Right lobe of liver (tissue), 4 donors: ENCODE measurements around the gene TMC5.
A peak's percentile ranks its signal among the peaks of the same experiment; 100 is the strongest.

ENCODE experiments used
- POLR2A ChIP-seq: fragments of 450-650 bp; IDR thresholded peaks from one replicate; pipeline ENCODE4 v1.6.1; 2017; ENCODE audit warnings: antibody characterized with exemption, mild to moderate bottlenecking
- TF ChIP-seq, protein P1 (sequence below), 4 donors: fragments of 200-600 bp in 3 of 4; fragments of 450-650 bp in 1 of 4; IDR thresholded peaks; one replicate each; pipeline versions ENCODE4 v1.5.1 to v1.8.0; 2016 to 2022; ENCODE audit warnings: antibody characterized with exemption in 4 of 4, mild to moderate bottlenecking in 2 of 4
- donor health status: DM: no; HTN: no; CAD: no.
- donor health status: DM: no; HTN: no; CAD: no.
- donor health status: DM: no; HTN: yes; CAD: no.

GRCh38 chr16:19389246-19389645, 28.4 kb upstream of the TMC5 start:
- TF ChIP-seq, protein P1, sequence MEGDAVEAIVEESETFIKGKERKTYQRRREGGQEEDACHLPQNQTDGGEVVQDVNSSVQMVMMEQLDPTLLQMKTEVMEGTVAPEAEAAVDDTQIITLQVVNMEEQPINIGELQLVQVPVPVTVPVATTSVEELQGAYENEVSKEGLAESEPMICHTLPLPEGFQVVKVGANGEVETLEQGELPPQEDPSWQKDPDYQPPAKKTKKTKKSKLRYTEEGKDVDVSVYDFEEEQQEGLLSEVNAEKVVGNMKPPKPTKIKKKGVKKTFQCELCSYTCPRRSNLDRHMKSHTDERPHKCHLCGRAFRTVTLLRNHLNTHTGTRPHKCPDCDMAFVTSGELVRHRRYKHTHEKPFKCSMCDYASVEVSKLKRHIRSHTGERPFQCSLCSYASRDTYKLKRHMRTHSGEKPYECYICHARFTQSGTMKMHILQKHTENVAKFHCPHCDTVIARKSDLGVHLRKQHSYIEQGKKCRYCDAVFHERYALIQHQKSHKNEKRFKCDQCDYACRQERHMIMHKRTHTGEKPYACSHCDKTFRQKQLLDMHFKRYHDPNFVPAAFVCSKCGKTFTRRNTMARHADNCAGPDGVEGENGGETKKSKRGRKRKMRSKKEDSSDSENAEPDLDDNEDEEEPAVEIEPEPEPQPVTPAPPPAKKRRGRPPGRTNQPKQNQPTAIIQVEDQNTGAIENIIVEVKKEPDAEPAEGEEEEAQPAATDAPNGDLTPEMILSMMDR (IDR thresholded peaks at IDR 0.05) = peak; percentile 62 to 79 (median 68)
- TF ChIP-seq POLR2A = no peak
